Neuronal stem cell (in vitro differentiated cells): Measurements from ENCODE around the gene PCCA.

Source experiments
- DNase-seq: peaks from one replicate; pipeline ENCODE4 v3.0.0-alpha.2; 2013; ENCODE audit warnings: low spot score
- H2AFZ ChIP-seq: one replicate; pipeline ENCODE4 v1.6.1; 2013; ENCODE audit warnings: mild to moderate bottlenecking, low read length, inconsistent platforms
- H2AK5ac ChIP-seq: 2 replicates; pipeline ENCODE4 v1.6.1; 2013; ENCODE audit warnings: low read depth, mild to moderate bottlenecking, inconsistent platforms, low read length, moderate library complexity, mixed read lengths
- H2BK120ac ChIP-seq: 2 replicates; pipeline ENCODE4 v1.6.1; 2013; ENCODE audit warnings: low read depth, mild to moderate bottlenecking, inconsistent platforms, low read length, moderate library complexity, mixed read lengths
- H2BK12ac ChIP-seq: one replicate; pipeline ENCODE4 v1.6.1; 2013; ENCODE audit warnings: low read length, inconsistent platforms
- H2BK15ac ChIP-seq: 2 replicates; pipeline ENCODE4 v1.6.1; 2013; ENCODE audit warnings: mild to moderate bottlenecking, low read length, inconsistent platforms, mixed read lengths
- H2BK5ac ChIP-seq: one replicate; pipeline ENCODE4 v1.6.1; 2013; ENCODE audit warnings: inconsistent platforms, mild to moderate bottlenecking, low read length, moderate library complexity
- H3K14ac ChIP-seq: one replicate; pipeline ENCODE4 v1.6.1; 2013; ENCODE audit warnings: low read length, inconsistent platforms
- H3K18ac ChIP-seq: 2 replicates; pipeline ENCODE4 v1.6.1; 2013; ENCODE audit warnings: low read length, inconsistent platforms
- H3K23ac ChIP-seq: 2 replicates; pipeline ENCODE4 v1.6.1; 2013; ENCODE audit warnings: low read depth, mild to moderate bottlenecking, mixed read lengths, low read length, inconsistent platforms; ENCODE audit not compliant: poor library complexity
- H3K27ac ChIP-seq: replicated peaks from 3 replicates; pipeline ENCODE4 v1.5.1; 2013; ENCODE audit warnings: low read length, inconsistent platforms
- H3K27me3 ChIP-seq, 3 experiments: 2 replicates each; pipeline ENCODE4 v1.6.1; 2013; ENCODE audit warnings: low read length in 3 of 3, mild to moderate bottlenecking in 2 of 3, inconsistent platforms in 1 of 3, low read depth in 1 of 3, mixed read lengths in 1 of 3, moderate library complexity in 1 of 3; ENCODE audit not compliant: control insufficient read depth in 3 of 3, insufficient read depth in 3 of 3
- H3K36me3 ChIP-seq, 2 donors: replicated peaks in 1 of 2; 2 replicates each; pipeline ENCODE4 v1.6.1; 2013; ENCODE audit warnings: low read length in 2 of 2; ENCODE audit not compliant: control insufficient read depth in 2 of 2, insufficient read depth in 2 of 2
- H3K4ac ChIP-seq: 2 replicates; pipeline ENCODE4 v1.6.1; 2013; ENCODE audit warnings: inconsistent platforms, mild to moderate bottlenecking, low read length, moderate library complexity
- H3K4me1 ChIP-seq, 2 donors: 1 replicate in 1 of 2; 2 replicates in 1 of 2; pipeline ENCODE4 v1.6.1; 2013; ENCODE audit warnings: low read length in 2 of 2, low read depth in 1 of 2; ENCODE audit not compliant: control insufficient read depth in 2 of 2, insufficient read depth in 1 of 2
- H3K4me2 ChIP-seq: one replicate; pipeline ENCODE4 v1.6.1; 2013; ENCODE audit warnings: mild to moderate bottlenecking, low read length, inconsistent platforms; ENCODE audit not compliant: insufficient read depth, poor library complexity, severe bottlenecking
- H3K4me3 ChIP-seq, 2 donors: 2 replicates each; pipeline ENCODE4 v1.5.1; 2013; ENCODE audit warnings: low read length in 2 of 2, mild to moderate bottlenecking in 2 of 2, inconsistent platforms in 1 of 2, moderate library complexity in 1 of 2
- H3K79me1 ChIP-seq: one replicate; pipeline ENCODE4 v1.6.1; 2013; ENCODE audit warnings: low read depth, mild to moderate bottlenecking, inconsistent platforms, low read length, moderate library complexity
- H3K9ac ChIP-seq: one replicate; pipeline ENCODE4 v1.6.1; 2013; ENCODE audit warnings: mild to moderate bottlenecking, low read depth, low read length, inconsistent platforms; ENCODE audit not compliant: poor library complexity
- H3K9me3 ChIP-seq, 2 donors: replicated peaks in 1 of 2; 2 replicates each; pipeline versions ENCODE3 to v1.6.1; 2013; ENCODE audit warnings: low read length in 2 of 2, mild to moderate bottlenecking in 2 of 2, inconsistent platforms in 1 of 2, low read depth in 1 of 2, mixed read lengths in 1 of 2, moderate library complexity in 1 of 2; ENCODE audit not compliant: control insufficient read depth in 2 of 2, insufficient read depth in 1 of 2
- H4K8ac ChIP-seq: one replicate; pipeline ENCODE4 v1.6.1; 2013; ENCODE audit warnings: low read depth, mild to moderate bottlenecking, inconsistent platforms, low read length, moderate library complexity
- H4K91ac ChIP-seq: one replicate; pipeline ENCODE4 v1.6.1; 2013; ENCODE audit warnings: low read length, low read depth, mild to moderate bottlenecking, inconsistent platforms; ENCODE audit not compliant: poor library complexity
- WGBS, 2 donors: extraction: QIAGEN DNeasy Blood & Tissue Kit; methylation state at CpG; one replicate each; pipeline ENCODE4 v1.1.7; 2013; ENCODE audit warnings: missing lambda C conversion rate in 2 of 2, mixed read lengths in 1 of 2; ENCODE audit not compliant: insufficient read length in 2 of 2, insufficient replicate concordance in 1 of 2; ENCODE audit errors: extremely low coverage in 2 of 2; 5-methylcytosine and 5-hydroxymethylcytosine counted together

Gene PCCA

GRCh38 chr13:100436099-100436498, 347.2 kb downstream of the PCCA start:
- Histone ChIP-seq H3K18ac (no peak overlapping the region), H3K23ac (no peak overlapping the region), H3K79me1 (no peaks in the 10 kb centered on the region), H2BK15ac (no peak overlapping the region), H4K8ac (no peak overlapping the region), H2BK120ac (no peak overlapping the region), H2BK12ac (no peak overlapping the region), H3K4ac (no peak overlapping the region), H3K4me3 (no peak overlapping the region), H2AFZ (no peak overlapping the region), H3K27me3 (no peaks in the 10 kb centered on the region), H2BK5ac (no peak overlapping the region), H3K9me3 (peaks cover 0 to 8% of the 10 kb centered on the region in 2 donors), H3K36me3 (peaks cover 0 to 4% of the 10 kb centered on the region in 2 donors), H4K91ac (no peak overlapping the region), H3K14ac (no peak overlapping the region), H3K27ac (no peak overlapping the region), H3K4me2 (no peak overlapping the region), H3K9ac (no peak overlapping the region), H2AK5ac (no peak overlapping the region), H3K4me1 (peaks cover 13 to 34% of the 10 kb centered on the region in 2 donors)
- WGBS, 2 donors = no CpG with 5 or more reads among the region's 4 CpGs
- no peak for DNase-seq

DNA sequence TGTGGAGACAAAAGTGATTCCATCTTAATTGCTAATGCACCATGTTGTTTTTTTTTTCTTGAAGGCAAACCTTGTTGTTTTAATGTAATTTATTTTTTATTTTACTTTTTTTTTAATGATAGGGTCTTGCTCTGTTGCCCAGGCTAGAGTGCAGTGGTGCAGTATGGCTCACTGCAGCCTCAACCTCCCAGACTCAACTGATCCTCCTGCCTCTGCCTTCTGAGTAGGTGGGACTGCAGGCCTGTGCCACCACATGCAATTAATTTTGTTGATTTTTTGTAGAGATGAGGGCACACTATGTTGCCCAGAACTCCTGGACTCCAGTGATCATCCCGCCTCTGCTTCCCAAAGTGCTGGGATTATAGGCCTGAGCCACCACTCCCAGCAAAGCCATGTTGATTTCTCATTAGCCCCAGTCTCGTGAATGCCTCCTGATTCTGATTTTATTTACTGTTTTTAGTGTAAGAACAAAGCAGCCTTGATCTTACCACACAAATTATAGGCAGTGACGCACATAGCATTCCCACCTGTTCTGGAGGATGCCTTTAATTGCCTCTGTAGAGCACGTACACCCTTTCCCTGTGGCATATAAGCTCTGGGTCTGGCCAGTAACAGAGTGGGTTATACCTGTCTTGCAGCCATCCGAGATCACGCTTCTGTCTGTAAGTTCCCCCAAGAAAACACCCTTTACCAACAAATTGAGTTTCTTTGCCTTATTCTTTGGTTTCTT, 349.3 kb downstream of the PCCA start:
- H3K18ac ChIP-seq = peak overlapping the region; percentile 90
- peaks cover 0 to 4% of the 10 kb centered on the region in 2 donors for H3K36me3 ChIP-seq
- H3K23ac ChIP-seq = no peak overlapping the region
- H3K79me1 ChIP-seq = no peaks in the 10 kb centered on the region
- no peak overlapping the region for H2AK5ac ChIP-seq
- WGBS, 2 donors = no CpG with 5 or more reads among the region's 6 CpGs
- no peak overlapping the region for H4K8ac ChIP-seq
- H3K4me1 ChIP-seq = peaks cover 13 to 41% of the 10 kb centered on the region in 2 donors
- no peak overlapping the region for H4K91ac ChIP-seq
- no peak overlapping the region for H3K14ac ChIP-seq
- peak overlapping the region; percentile 69 for H2BK5ac ChIP-seq
- H3K4me2 ChIP-seq = no peak overlapping the region
- H3K4ac ChIP-seq = no peak overlapping the region
- no peak for DNase-seq
- peak overlapping the region; percentile 51 for H2BK12ac ChIP-seq
- peaks cover 0 to 5% of the 10 kb centered on the region in 2 donors for H3K9me3 ChIP-seq
- H3K9ac ChIP-seq = no peak overlapping the region
- no peak overlapping the region for H2AFZ ChIP-seq
- H3K27me3 ChIP-seq = no peaks in the 10 kb centered on the region
- no peak overlapping the region for H2BK15ac ChIP-seq
- H3K4me3 ChIP-seq = no peak overlapping the region
- peak overlapping the region; percentile 78 for H3K27ac ChIP-seq
- peak overlapping the region; percentile 89 for H2BK120ac ChIP-seq

- Histone ChIP-seq H3K79me1 (no peaks in the 10 kb centered on the region), H3K18ac (no peak overlapping the region), H2AK5ac (no peak overlapping the region), H3K27me3 (no peaks in the 10 kb centered on the region), H2BK5ac (no peak overlapping the region), H2BK12ac (no peak overlapping the region), H3K23ac (no peak overlapping the region), H3K9me3 (peaks cover 0 to 5% of the 10 kb centered on the region in 2 donors), H3K27ac (peak overlapping the region; percentile 77), H2AFZ (no peak overlapping the region), H3K4me2 (no peak overlapping the region), H3K4ac (no peak overlapping the region), H3K4me3 (no peak overlapping the region), H3K9ac (no peak overlapping the region), H4K8ac (no peak overlapping the region), H2BK120ac (no peak overlapping the region), H3K36me3 (peaks cover 0 to 4% of the 10 kb centered on the region in 2 donors), H4K91ac (no peak overlapping the region), H3K4me1 (peaks cover 9 to 34% of the 10 kb centered on the region in 2 donors), H2BK15ac (no peak overlapping the region), H3K14ac (no peak overlapping the region)
- WGBS, 2 donors = no CpG with 5 or more reads among the region's 9 CpGs
- peak; percentile 54 for DNase-seq
These were observed 350.5 kb downstream of the PCCA start for GRCh38 chr13:100439247-100439970.

GRCh38 chr13:100440751-100441425, 352.0 kb downstream of the PCCA start:
- Histone ChIP-seq H2AFZ (peak overlapping the region; percentile 6), H3K36me3 (no peaks in the 10 kb centered on the region), H3K9ac (no peak overlapping the region), H2BK12ac (no peak overlapping the region), H4K91ac (no peak overlapping the region), H3K23ac (no peak overlapping the region), H2BK5ac (no peak overlapping the region), H3K4me1 (peaks cover 10 to 34% of the 10 kb centered on the region in 2 donors), H3K18ac (no peak overlapping the region), H3K4me3 (no peak overlapping the region), H3K14ac (no peak overlapping the region), H2AK5ac (no peak overlapping the region), H3K4me2 (no peak overlapping the region), H3K27me3 (no peaks in the 10 kb centered on the region), H2BK15ac (no peak overlapping the region), H3K79me1 (no peaks in the 10 kb centered on the region), H3K9me3 (no peaks in the 10 kb centered on the region), H3K27ac (no peak overlapping the region), H2BK120ac (no peak overlapping the region), H4K8ac (no peak overlapping the region), H3K4ac (no peak overlapping the region)
- no peak for DNase-seq
- WGBS, 2 donors = no CpG with 5 or more reads among the region's 4 CpGs
